GM19452 (cell line): ENCODE results near the gene PKP1.

ENCODE experiments used
- ATAC-seq: cut with Tn5 transposase; IDR thresholded peaks from one replicate; pipeline ENCODE4 v1.9.1; 2021; ENCODE audit not compliant: unreplicated experiment

Gene PKP1

GRCh38 chr1:201277441-201277840 is 5.9 kb upstream of the PKP1 start:
- ATAC-seq, result no peak

GRCh38 chr1:201279313-201279712 is 4.0 kb upstream of the PKP1 start:
- no peak for ATAC-seq

DNA sequence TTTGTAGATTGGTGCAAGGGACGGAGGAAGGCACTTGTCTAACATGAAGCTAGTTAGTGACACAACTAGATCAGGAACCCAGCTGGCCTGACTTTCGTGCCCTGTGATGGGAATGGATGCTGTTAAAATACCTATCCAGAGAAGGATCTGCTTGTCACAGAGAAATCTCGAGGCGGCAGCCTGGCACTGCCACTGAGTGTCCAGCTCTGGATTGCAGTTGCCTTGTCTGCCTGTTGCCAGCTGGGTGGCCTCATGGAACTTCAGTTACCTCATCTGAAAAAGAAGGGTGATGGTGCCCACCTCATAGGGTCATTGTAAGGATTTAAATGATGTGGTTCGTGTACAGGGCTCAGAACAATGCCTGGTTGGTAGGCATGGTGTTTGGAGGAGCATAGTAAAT is 2.4 kb upstream of the PKP1 start:
- no peak for ATAC-seq

- no peak for ATAC-seq
These were observed 1.7 kb upstream of the PKP1 start for GRCh38 chr1:201281573-201281972.

DNA sequence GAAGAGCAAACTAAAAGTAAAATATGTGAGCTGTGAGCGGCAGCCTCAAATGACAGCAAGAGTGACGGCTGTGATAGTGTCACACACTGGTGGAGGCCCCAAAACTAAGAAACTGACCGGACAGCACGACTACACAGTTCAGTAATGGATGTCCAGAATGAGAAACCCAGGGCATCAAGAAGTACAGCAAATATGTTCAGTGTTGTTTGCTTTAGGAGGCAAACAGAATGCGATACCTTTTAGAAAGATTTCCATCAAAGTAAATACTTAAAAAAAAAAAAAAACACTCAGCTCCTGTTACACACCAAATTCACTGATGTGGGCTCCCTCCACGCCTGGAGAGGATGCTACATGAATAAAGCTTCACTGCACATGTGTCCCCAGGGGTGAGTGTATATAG is 1.1 kb upstream of the PKP1 start:
- no peak for ATAC-seq

GRCh38 chr1:201283836-201284553 is 689 bp downstream of the PKP1 start:
- ATAC-seq, result no peak

GRCh38 chr1:201284636-201285035 is 1.3 kb downstream of the PKP1 start:
- no peak for ATAC-seq

- ATAC-seq, result no peak
These were observed 2.5 kb downstream of the PKP1 start for GRCh38 chr1:201285846-201286245.

GRCh38 chr1:201286445-201286844 is 3.1 kb downstream of the PKP1 start:
- ATAC-seq, result no peak

- ATAC-seq, result no peak
These were observed 4.7 kb downstream of the PKP1 start for GRCh38 chr1:201288007-201288406.

- ATAC-seq, result no peak
These were observed 5.5 kb downstream of the PKP1 start for GRCh38 chr1:201288765-201289164.

DNA sequence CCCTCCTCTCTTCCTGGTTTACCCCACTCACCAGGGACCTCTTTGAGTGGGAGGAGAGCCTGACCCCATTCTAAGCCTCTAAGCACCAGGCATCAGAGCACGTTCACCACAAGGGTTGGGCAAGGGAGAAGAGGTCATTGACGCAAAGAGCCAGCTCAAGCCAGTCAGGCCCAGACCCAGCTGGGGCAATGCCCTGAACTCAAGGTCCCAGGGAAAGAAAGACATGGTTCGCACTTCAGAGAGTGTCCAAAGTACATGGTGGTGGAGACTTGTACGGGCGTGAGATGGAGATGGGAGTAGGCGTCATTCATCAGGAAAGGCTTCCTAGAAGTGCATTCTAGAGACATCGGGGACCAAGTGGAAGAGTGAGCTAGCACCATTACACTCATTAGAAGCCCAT is 7.2 kb downstream of the PKP1 start:
- no peak for ATAC-seq

DNA sequence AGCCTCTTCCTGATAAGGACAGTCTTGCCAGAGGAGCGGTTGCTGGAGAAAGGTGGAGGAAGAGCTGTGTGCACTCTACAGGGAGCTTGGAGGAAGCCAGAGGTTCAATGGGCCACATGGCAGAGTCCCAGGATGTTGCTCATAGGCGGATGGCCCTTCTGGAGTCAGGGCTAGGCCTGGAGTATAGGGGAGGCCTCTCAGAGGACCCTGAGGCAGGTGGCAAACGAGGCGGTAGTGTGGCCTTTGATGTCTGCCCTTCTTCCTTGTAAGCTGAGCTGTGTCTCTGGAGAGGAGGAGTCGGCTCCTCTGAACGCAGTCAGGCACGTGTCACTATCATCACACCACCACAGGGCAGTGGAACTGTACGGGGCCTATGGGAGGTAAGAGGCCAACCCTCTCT is 8.6 kb downstream of the PKP1 start:
- ATAC-seq, result no peak

DNA sequence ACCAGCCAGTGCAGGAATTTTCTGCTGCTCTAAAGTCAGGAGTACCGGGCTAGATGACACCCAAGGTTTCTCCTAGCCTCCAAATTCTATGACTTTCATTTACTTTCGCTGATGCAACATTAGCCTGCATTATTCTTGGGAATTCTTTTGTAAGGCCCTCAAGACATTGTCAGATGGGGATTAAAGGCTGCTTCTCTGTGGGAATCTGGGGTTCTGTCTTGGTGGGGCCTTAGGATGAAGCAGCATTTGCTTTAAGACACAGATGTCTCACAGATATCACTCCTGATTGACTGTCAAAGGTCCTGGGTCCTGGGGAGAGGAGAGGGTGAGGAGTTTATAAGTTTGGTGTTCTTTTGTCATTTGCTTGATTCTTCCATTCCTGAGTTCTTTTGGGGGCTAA is 11.6 kb downstream of the PKP1 start:
- ATAC-seq, result no peak

- no peak for ATAC-seq
These were observed 12.0 kb downstream of the PKP1 start for GRCh38 chr1:201295346-201295745.

DNA sequence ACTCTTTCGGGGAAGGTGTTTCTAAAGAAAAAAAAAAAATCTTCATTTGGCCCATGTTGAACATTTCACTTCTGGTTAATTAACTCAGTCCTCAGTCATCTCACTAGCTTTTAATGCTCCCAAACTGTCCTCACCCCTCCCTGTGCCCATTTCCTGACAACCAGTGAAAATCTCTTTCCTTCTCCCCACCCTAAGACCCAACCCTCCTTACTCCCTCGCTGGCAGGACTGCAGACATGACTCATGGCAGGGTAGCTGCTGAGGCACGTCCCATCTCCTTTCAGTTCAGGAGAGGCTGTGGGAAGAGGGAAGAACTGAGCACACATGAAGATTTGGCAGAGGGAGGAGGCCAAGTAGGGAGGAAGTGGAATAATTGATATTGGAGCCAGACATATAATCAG is 12.6 kb downstream of the PKP1 start:
- ATAC-seq, result no peak

GRCh38 chr1:201296352-201296751 is 13.0 kb downstream of the PKP1 start:
- no peak for ATAC-seq

GRCh38 chr1:201298396-201299381 is 15.4 kb downstream of the PKP1 start:
- no peak for ATAC-seq

GRCh38 chr1:201299968-201300367 is 16.7 kb downstream of the PKP1 start:
- ATAC-seq, result no peak

DNA sequence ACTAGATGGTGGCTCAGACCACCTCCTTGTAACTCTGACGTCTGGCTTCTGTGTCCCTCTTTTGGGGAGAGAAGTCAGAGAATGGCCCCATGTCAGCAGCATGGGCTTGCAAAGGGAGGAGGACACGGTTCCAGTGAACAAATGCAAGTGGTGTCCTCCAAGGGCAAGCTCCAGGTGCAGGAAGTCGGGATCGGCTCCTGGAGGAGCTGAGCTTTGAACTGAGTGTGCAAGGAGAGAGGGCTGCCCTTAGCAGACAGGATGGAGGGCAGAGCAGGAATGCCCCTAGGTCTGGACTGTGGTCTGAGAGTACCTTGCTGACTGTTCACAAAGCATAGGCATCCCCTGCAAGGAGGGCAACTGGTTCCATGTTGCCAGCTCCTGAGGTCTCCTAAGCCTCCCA is 17.3 kb downstream of the PKP1 start:
- no peak for ATAC-seq

DNA sequence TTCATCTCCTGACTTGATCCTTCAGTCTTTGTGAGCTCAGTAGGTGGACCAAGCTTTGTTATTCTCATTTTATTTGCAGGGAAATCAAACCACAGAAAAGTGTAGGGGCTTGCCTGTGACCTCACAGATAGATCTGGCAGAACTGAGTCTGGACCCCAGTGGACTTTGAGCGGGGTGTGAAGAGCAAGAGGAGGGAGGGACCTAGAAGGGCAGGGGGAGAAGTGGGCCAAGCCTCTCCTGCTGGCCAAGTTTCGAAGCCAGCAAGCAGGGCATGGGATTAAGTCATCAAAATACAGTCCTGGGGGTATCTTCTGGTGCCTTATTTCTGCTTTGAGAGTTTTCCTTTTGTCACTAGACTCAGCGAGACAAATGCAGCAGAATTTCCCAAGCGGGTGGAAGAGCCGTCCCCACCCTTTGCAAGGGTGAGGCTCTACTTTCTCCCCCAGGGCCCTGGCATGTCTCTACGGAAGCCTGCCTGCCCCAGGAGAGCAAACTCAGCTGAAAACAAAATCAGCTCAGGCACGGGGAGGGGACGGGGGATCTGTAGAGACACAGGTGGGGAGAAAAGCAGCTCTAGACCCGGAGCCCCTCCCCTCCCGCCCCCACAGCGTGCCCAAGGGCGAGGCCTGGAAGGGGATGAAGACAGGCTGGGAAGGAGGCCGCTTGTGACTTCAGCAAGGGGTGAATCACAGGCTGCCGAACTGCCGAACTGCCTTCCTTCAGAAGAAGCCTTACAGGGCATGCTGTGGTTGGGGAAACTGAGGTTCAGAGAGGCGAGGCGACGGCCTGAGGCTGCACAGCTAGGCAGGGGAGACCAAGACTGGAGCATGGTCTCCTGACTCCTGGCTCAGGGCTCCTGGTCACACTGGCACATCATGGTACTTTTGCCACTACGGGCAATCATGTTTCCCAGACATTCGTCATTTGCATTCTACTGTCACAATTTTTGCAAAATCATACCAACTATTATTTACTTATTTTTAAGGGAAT is 19.2 kb downstream of the PKP1 start:
- no peak for ATAC-seq
